NCI-H2107 (cell line): Measurements from ENCODE around the gene BECN2.
"Not testable (repeated sequence)": the region's sequence is repeated elsewhere in the genome, so short reads cannot be mapped to it uniquely, and the experiment has no call there.

Source experiments
- DNase-seq: peaks from one replicate; lab custom pipeline; 2025; lab: John Stamatoyannopoulos, UW

The BECN2 gene

DNA sequence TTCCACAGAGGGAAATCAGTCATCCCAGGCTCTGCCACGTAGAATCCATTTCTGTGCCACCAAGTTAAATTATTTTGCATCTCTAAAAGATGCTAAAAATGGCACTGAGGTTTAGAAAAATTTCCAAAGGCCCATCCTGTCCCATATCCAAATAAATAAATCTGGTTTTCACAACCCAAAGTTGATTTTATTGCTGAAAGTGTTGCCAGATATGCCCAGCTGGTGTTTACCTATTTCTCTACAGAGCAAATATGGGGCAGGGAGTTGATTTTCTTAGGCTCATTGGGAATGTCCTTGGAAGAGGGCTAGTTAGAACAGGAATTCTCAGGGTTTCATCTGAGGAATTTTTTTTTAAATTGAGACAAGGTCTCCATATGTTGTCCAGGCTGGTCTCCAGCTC, 22.4 kb downstream of the BECN2 start:
- no peak for DNase-seq

GRCh38 chr1:241985787-241986186, 28.2 kb downstream of the BECN2 start:
- no peak for DNase-seq

GRCh38 chr1:241988389-241988930, 30.9 kb downstream of the BECN2 start:
- not testable (repeated sequence) for DNase-seq

GRCh38 chr1:241990040-241990439, 32.5 kb downstream of the BECN2 start:
- no peak for DNase-seq

- no peak for DNase-seq
Observed at GRCh38 chr1:241992734-241993133, 35.2 kb downstream of the BECN2 start.

DNA sequence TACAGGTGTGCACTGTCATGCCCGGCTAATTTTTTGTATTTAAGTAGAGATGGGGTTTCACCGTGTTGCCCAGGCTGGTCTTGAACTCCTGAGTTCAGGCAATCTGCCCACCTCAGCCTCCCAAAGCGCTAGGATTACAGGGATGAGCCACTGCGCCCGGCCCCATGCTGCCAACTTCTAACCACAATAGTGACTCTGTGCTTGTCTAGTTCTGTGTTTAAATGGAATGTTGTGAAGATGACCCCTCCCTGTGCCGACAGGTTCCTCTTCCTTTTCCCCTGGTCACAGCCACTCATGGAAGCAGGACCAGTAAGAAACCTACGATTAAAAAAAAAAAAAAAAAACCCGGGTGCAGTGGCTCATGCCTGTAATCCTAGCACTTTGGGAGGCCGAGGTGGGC, 36.6 kb downstream of the BECN2 start:
- no peak for DNase-seq

- DNase-seq: no peak
Observed at GRCh38 chr1:241997401-241997998, 39.9 kb downstream of the BECN2 start.

GRCh38 chr1:241998412-241998921, 40.9 kb downstream of the BECN2 start:
- no peak for DNase-seq

DNA sequence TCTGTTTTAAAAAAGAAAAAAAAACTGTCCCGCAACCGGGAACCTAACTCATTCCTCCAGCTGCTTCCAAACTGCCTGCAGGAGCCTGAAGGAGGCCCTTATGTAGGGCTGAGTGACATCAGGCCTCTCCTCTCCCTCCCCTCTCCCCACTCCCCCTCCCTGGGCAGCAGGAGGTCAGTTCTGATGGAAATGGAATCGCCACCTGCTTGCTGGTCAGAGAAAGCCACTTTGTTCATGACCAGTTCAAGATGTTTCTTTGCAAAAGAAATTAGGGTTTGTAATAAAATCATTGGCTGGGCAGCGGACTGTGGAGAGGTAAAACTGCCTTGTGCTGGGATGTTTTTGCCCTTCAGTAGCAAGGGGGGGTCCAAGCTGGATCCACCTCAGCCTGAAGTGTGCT, 41.5 kb downstream of the BECN2 start, which contains the start of gene MAP1LC3C:
Gene MAP1LC3C (minus strand): TSS at position 73 of the 400 bp plus-strand sequence. CDS start 90 bp downstream, outside the sequence.
- no peak for DNase-seq

DNA sequence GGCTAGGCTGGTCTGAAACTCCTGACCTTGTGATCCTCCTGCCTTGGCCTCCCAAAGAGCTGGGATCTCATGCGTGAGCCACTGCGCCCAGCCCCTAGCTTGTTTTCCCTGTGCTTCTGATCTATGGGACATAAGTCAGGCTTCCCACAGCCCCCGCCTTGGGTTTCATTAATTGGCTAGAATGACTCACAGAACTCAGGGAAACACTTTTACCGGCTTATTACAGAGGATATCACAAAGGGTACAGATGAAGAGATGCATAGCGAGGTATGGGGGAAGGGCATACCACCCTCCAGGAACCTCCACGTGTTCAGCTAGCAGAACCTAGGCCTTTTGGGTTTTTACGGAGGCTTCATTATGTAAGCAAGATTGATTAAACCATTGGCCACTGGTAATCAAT, 42.9 kb downstream of the BECN2 start:
- DNase-seq: no peak

GRCh38 chr1:242002072-242002471, 44.5 kb downstream of the BECN2 start:
- DNase-seq: no peak

- no peak for DNase-seq
Observed at GRCh38 chr1:242002510-242002909, 44.9 kb downstream of the BECN2 start.

DNA sequence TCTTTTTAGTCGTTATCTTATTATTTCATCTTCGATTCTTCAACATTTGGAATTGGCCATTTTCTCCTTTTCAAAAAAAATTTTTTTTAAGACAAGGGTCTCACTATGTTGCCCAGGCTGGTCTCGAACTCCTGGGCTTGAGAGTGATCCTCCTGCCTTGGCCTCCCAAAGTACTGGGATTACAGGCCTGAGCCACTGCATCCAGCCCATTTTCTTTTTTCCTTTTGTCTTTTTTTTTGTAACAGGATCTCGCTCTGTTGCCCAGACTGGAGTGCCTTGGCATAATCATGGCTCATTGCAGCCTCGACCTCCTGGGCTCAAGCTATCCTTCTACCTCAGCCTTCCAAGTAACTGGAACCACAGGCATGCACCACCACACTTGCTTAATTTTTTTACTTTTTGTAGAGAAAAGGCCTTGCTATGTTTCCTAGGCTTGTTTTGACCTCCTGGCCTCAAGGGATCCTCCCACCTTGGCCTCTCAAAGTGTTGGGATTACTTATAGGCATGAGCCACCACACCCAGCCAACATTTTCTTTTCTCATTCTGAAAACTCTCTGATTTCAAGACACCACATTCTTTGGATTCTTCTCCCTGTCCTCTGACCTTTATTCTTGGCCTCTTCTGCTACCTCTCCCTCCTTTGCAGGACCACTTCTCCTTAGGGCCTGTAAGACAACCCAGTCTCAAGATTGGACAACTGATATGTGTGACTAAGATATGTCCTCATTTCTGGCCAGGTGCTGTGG, 47.4 kb downstream of the BECN2 start:
- no peak for DNase-seq

GRCh38 chr1:242005866-242006535, 48.4 kb downstream of the BECN2 start:
- no peak for DNase-seq

- no peak for DNase-seq
Observed at GRCh38 chr1:242006976-242007375, 49.4 kb downstream of the BECN2 start.
